GM12872 (cell line): ENCODE measurements around the gene CCDC187.

Experiments
- CTCF ChIP-seq: IDR thresholded peaks from 3 replicates; pipeline ENCODE4 v1.5.1; 2011; ENCODE audit warnings: low read depth, mild to moderate bottlenecking, low read length, moderate library complexity; ENCODE audit not compliant: insufficient read depth

The CCDC187 gene

DNA sequence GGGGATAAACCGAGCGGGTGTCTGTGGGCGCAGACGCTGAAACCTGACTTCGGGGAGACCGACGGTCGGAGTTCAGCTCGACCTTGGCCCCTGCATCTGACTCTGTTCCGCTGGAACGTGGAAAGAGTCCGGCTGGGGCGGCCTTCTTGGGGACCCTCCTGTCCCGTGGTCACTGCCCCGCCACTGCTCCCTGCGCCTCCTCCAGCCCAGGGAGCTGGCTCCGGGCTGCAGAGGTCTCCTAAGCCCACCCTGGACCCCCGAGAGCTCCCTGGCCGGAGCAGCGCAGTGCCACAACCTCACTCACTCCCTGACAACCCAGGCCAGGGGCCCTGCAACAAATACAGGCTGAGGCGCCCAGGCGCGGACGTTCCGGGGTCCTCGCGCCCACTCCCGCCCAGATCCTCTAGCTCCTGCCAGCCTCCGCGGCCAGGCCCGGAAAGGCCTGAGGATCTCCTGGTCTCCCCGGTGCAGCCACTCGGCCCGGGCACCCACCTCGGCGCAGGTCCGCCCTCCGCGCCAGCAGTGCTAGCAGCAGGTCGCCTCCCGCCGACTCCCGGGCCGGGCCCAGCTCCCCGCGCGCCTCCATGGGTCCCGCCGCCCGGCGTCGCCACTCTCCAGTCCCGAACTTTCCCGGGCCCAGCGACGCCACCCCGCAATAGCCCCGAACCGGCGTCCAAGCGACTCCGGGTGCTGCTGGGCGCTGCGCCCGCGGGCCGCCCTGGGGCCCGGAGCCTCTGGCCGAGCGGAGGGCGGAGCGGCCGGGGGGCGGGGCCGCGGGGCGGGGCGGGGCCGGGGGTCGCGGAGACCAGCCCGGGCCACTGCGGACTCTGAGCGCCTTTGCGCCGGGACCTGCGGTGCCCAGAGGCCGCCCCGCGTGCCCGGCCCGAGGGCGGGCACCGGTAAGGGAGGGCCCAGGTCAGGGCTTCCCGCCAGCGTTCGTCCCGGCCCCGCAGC is 101.2 kb downstream of the CCDC187 start:
- no peak for TF ChIP-seq CTCF

DNA sequence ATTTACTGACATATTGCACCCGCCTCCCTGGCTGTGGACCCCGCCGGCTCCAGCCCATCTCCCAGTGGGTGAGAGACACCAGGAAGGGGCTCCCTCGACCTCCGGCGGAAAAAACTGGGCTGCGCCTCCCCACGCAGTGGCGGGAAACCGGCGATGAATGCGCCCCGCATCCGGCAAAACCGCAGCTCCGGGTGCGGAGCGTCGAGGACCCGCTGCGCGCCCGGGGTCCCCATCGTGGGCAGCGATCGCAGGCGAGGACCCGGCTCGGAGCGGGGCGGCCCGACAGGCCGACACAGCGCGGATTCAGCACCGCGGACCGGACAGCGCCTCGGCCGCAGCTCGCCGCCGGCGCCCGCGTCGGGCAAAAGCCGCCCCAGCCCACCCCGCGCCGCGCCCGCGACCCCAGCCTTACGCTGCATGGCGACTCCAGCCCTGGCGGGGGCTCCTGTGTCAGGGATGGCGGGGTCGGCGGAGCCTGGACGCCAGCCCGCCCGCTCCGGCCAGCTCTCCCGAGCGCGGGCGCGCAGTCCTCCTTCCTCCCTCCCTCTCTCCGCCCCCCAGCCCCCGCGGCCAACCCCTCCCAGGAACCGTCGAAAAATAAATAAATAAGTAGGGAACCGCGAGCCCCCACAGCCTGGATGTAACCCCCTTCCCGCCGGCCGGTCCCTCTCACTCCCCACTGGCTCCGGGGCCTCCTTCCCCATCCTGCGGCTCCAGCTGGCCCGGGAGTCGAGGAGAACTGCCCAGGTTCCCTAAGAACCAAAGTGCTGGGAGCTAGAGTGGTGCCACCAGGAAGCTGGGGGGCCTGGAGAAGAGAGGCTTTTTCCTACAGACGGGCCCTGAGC is 102.1 kb downstream of the CCDC187 start:
- no peak for TF ChIP-seq CTCF

- no peak for TF ChIP-seq CTCF
Observed at GRCh38 chr9:136201174-136201573, 102.7 kb downstream of the CCDC187 start.

GRCh38 chr9:136200424-136200823 is 103.5 kb downstream of the CCDC187 start:
- no peak for TF ChIP-seq CTCF
